GM18526 (cell line): ENCODE measurements around the gene MED16.

Experiments used
- POLR2A ChIP-seq: IDR thresholded peaks from 3 replicates; pipeline ENCODE4 v1.6.1; 2011; ENCODE audit not compliant: insufficient read length; ENCODE audit errors: extremely low read depth

MED16 gene

GRCh38 chr19:887072-887471 is 5.9 kb downstream of the MED16 start:
- no peak for TF ChIP-seq POLR2A

GRCh38 chr19:885536-886224 is 7.3 kb downstream of the MED16 start:
- TF ChIP-seq POLR2A = no peak

GRCh38 chr19:884420-885211 is 8.4 kb downstream of the MED16 start:
- no peak for TF ChIP-seq POLR2A

GRCh38 chr19:883661-884211 is 9.3 kb downstream of the MED16 start:
- no peak for TF ChIP-seq POLR2A

GRCh38 chr19:882871-883497 is 10.0 kb downstream of the MED16 start:
- TF ChIP-seq POLR2A = no peak

GRCh38 chr19:881385-882071 is 11.5 kb downstream of the MED16 start:
- no peak for TF ChIP-seq POLR2A

GRCh38 chr19:879711-880438 is 13.1 kb downstream of the MED16 start:
- TF ChIP-seq POLR2A = no peak

- TF ChIP-seq POLR2A = no peak
These were observed 16.1 kb downstream of the MED16 start for GRCh38 chr19:876780-877314.

- TF ChIP-seq POLR2A = no peak
These were observed 16.9 kb downstream of the MED16 start for GRCh38 chr19:876089-876488.

GRCh38 chr19:875265-875879 is 17.6 kb downstream of the MED16 start:
- TF ChIP-seq POLR2A = no peak

GRCh38 chr19:873561-874041 is 19.4 kb downstream of the MED16 start:
- TF ChIP-seq POLR2A = no peak

GRCh38 chr19:873084-873483 is 19.9 kb downstream of the MED16 start:
- TF ChIP-seq POLR2A = no peak

- no peak for TF ChIP-seq POLR2A
These were observed 20.6 kb downstream of the MED16 start for GRCh38 chr19:872266-872951.
